HL-60 (cell line): ENCODE data around the gene GPBP1.

Experiments used
- CTCF ChIP-seq: IDR thresholded peaks from one replicate; pipeline ENCODE4 v1.5.1; 2011; ENCODE audit warnings: low read length, control low read depth, inconsistent platforms; ENCODE audit not compliant: insufficient read depth
- POLR2AphosphoS5 ChIP-seq: IDR thresholded peaks from 2 replicates; pipeline ENCODE4 v1.6.1; 2012; ENCODE audit warnings: low read depth
- REST ChIP-seq: IDR thresholded peaks from 2 replicates; pipeline ENCODE4 v1.6.1; 2012; ENCODE audit warnings: low read depth; ENCODE audit not compliant: insufficient replicate concordance

- TF ChIP-seq CTCF (no peak), REST (no peak), POLR2AphosphoS5 (no peak)
These were observed 29.0 kb downstream of the GPBP1 start for GRCh38 chr5:57202811-57203210.
